NCI-H69 (cell line): ENCODE results near the gene SLC25A23.
A peak's percentile ranks its signal among the peaks of the same experiment; 100 is the strongest.

Source experiments
- DNase-seq: peaks from one replicate; lab custom pipeline; 2025; lab: John Stamatoyannopoulos, UW

SLC25A23 gene

GRCh38 chr19:6481541-6482342 is 22.1 kb upstream of the SLC25A23 start, which contains the start of gene DENND1C:
DENND1C (minus strand) TSS chr19:6481787; CDS start chr19:6481695, 92 bp downstream.
- DNase-seq: no peak

DNA sequence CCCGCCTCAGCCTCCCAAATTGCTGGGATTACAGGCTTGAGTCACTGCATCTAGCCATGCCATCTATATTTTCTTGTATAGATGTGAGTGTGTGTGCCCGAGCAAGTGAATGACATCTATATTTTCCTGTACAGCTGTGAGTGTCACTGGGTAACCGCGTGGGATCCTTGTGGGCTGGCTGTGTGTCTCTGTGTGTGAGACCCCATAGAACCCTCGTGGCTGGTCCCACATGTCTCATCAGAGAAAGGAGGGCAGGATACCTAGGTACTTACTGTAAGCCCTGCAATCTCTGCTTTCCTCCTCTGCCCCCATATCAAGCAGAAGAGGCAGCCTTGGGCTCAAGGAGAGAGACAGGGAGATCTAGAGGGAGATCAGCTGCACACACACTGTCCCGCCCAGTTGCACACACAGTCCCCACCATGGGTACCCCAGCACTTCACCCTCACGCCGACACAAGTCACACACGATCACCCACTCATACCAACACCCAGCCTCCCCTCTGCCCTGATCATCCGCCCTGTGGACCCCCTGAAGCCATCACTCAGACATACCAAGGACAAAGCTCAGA is 21.3 kb upstream of the SLC25A23 start:
- no peak for DNase-seq

GRCh38 chr19:6479836-6480398 is 20.3 kb upstream of the SLC25A23 start:
- DNase-seq: no peak

GRCh38 chr19:6478815-6479214 is 19.2 kb upstream of the SLC25A23 start:
- DNase-seq: no peak

DNA sequence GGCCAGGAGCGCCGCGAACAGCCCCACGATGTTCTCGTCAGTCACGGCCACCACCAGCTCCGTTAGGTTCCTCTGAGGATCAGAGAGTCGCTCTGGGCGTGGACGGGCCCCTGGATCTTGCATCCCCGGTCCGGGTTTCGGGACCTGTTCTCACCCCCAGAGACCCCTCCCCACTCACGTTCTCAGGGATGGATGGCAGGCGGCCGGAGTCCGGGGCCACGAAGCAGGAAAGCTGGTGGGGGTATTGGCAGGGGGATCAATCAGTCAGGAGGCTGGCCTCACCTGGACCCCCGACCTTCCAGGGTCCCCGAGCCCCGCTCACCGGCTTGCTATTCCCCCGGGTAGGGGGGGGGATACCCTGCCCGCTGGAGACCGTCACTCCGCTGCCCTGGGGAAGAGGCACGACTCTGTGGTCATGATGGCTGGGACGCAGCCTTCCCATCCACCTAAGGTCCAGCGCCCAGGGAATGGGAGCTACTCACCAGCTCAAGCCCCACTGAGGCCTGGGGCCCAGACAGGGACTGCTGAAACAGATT is 17.4 kb upstream of the SLC25A23 start:
- DNase-seq: no peak

GRCh38 chr19:6476155-6476895 is 16.7 kb upstream of the SLC25A23 start:
- no peak for DNase-seq

GRCh38 chr19:6475321-6476108 is 15.9 kb upstream of the SLC25A23 start:
- DNase-seq: no peak

DNA sequence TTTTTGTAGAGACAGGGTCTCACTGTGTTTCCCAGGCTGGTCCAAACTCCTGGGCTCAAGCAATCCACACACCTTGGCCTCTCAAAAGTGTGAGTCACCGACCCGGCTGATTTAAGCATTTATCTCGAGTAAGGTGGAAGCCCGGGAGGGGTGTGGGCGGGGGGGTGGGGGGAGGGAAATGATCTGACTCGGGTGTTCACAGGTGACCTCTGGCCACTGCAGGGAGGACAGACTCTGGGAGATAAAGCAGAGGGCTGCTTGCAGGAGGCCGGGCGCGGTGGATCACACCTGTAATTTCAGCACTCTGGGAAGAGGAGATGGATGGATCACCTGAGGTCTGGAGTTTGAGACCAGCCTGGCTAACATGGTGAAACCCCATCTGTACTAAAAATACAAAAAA is 14.1 kb upstream of the SLC25A23 start:
- DNase-seq: no peak

GRCh38 chr19:6472713-6473112 is 13.1 kb upstream of the SLC25A23 start:
- no peak for DNase-seq

GRCh38 chr19:6471076-6471475 is 11.5 kb upstream of the SLC25A23 start:
- no peak for DNase-seq

GRCh38 chr19:6470173-6470572 is 10.6 kb upstream of the SLC25A23 start:
- DNase-seq: no peak

DNA sequence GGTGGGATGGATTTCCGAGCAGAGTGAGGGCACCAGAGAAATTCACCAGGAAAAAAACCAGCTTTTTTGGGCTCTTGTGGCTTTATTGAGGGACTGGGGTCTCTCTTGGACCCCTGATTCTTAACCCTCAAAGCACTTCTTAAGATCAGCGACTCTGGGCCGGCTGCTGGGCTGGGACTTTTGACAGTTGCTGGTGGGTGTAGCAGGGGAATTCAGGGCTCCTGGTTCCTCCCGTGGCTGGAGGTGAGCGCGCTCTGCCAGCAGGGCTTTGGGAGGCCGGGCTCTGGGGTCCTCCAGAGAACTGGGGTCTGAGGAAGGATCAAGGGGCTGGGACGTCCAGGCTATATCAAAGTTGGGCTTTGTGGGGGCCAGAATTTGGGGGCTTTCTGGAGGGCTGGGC is 7.8 kb upstream of the SLC25A23 start:
- no peak for DNase-seq

DNA sequence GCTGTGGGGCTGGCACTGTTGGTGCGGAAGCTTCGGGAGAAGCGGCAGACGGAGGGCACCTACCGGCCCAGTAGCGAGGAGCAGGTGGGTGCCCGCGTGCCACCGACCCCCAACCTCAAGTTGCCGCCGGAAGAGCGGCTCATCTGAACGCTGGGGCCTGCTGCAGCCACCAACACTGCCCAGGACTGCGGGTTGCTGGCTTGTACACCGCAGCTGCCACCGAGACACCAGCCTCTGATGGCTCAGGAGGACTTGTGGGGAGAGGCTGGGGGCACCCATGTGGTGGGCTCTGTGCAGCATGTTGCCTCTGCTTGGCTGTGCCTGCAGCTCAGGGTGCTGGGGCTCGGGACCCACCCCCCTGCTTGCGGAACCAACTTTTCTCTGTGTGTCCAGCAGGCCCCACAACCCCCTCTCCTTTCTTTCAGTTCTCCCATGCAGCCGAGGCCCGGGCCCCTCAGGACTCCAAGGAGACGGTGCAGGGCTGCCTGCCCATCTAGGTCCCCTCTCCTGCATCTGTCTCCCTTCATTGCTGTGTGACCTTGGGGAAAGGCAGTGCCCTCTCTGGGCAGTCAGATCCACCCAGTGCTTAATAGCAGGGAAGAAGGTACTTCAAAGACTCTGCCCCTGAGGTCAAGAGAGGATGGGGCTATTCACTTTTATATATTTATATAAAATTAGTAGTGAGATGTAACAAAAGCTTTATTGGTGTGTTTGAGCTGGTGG is 7.1 kb upstream of the SLC25A23 start:
- DNase-seq: no peak

GRCh38 chr19:6465663-6466062 is 6.1 kb upstream of the SLC25A23 start:
- no peak for DNase-seq

- no peak for DNase-seq
Observed at GRCh38 chr19:6465006-6465405, 5.4 kb upstream of the SLC25A23 start.

DNA sequence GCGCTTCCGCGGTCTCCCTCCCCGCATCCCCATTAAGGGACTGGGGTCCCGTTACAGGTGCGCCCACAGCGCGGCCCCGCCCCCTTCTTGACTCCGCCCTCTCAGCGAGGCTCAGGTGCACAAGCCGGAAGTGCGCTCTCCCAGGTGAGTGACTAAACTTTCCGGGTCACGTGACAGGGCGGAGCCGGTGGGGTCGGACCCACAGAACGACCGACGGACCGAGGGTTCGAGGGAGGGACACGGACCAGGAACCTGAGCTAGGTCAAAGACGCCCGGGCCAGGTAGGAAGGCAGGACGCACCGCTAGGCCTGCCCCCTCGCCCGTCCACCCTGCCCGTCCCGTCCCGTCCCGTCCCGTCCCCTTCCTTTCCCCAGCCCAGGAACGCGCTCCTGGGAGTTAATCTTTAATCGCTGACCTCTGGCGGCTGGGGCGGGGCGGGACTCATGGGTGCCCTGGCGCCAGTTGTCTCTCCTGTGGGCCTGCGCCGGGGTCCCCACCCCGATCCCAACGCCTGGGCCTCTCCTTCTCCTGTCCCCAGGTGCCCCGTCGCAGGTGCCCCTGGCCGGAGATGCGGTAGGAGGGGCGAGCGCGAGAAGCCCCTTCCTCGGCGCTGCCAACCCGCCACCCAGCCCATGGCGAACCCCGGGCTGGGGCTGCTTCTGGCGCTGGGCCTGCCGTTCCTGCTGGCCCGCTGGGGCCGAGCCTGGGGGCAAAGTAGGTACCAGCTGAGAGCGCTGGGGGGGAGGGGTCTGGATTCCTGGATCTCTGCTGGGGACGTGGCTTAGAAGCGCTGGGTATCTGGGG is 4.7 kb upstream of the SLC25A23 start, which contains the start of gene CRB3:
Gene CRB3, plus strand, starts transcription at position 202 of the 804 bp plus-strand sequence. Its CDS starts 431 bp downstream, at position 633.
- DNase-seq: peak; percentile 62

GRCh38 chr19:6460099-6460884 is 700 bp upstream of the SLC25A23 start:
- DNase-seq: peak; percentile 99

DNA sequence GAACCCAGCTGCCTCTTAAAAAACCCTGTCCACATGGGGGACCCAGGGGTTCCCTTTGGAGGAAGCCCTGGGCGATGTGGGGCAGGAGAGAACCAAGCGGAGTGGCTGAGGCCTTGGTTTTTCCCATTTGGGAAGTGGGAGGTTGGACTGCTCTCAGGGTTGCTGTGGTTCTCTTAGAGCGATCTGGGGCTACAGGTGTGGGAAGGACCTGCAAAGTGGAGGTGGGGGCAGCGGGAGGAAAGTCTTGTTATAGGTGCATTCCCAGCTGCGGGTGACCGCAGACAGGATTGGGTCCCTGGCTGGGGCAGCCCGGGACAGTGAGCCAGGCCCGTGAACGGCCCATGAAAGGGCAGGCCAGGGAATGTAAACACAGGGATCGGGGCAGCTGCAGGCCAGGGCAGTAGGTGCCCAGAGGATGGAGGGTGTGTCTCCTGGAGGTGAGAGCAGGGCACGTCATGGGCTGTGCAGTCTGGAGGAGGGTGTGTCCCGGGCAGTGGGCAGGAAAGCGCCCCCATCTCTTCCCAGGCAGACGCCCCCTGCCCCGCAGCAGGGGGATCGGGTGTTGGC is 814 bp downstream of the SLC25A23 start:
- no peak for DNase-seq
